Measurements from ENCODE around the gene STPG4.
A peak's percentile ranks its signal among the peaks of the same experiment; 100 is the strongest.

The STPG4 gene

DNA sequence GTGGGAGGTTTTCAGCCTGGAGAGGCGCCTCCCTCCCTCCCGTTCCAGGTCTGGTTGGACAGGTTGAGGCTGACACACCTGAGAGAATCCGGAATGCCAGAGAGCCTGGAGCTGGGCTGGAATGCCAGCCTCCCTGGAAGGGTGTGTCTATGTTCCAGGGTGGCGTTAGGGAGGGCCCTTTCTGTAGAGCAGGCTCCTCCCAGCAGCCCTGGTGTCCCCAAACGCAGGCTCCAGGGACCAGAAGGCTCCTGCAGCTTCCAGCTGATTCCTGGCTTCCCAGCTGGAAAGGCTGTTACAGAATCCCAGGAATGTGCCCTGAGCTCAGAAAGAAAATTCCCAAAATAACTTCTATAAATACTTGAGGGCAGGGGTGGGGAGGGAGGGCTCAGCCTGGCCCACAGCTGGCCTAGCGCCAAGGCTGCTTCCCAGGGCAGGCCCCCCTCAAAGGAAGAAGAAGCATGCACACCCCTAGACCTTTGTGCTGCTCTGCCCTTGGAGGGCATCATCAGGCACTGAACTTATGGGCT is 85.4 kb downstream of the STPG4 start:
- DNase-seq = no peak

DNA sequence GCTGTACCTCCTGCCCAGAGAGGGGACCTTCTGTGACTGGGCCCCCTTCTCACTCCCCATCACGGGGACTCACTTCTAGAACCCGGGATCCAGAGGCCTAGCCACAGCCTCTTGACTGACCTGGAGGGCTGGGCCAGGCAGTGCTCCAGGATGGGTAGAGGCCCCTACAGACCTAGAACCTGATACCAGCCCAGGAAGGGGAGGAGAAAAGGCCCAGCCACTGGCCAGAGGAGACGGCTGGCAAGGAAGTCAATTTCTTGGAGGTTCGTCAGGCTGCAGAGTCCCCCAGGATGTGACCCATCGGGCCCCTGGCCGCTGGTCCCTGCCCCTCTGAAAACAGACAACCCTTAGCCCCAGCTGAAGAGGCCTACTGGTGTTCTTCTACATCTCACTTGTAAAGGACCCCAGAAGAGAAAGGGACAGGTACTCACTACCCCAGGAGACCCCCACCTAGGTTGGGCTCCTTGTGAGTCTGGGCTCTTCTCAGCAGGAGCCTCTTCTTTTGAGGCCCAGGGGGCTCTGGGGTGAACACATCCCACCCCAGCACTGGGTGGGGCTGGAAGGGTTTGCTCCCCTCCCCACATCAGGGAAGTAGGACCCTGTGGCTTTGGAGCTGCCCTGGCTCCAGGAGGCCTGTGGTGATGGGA is 86.0 kb downstream of the STPG4 start:
- no peak for DNase-seq

GRCh38 chr2:47067788-47068407 is 87.2 kb downstream of the STPG4 start:
- DNase-seq = no peak

DNA sequence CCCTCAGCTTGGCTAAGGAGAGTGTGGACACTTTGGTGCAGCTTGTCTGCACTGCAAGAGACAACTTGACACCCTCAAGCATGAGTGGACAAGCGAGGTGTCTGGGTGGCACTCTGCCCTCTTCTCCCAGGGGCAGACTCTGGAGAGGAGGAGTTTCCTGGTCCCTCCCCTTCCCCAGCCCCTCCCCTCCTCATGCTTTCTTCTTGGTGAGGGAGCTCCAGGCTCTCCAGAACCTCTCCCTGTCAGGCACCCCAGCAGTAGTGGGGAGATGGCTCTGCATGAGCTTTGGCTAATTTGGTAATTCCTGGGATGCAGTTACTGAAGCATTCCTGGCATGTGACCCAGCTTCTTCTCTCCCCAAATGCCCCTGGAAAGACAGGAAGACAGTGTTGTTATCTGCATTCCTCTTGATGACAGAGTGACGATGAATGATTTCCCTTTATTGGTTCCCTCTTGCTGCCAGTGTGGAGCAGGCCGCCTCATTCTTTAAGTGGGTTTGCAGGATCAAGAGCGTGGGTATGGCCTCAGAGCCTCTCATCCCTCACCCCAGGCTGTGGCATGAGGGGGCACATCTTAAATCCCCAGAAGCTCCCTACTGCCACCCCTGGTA is 89.2 kb downstream of the STPG4 start:
- no peak for DNase-seq

- no peak for DNase-seq
These were observed 89.8 kb downstream of the STPG4 start for GRCh38 chr2:47065343-47065742.

- DNase-seq = no peak
These were observed 91.0 kb downstream of the STPG4 start for GRCh38 chr2:47064106-47064505.

GRCh38 chr2:47063538-47063930 is 91.6 kb downstream of the STPG4 start:
- DNase-seq = no peak

- no peak for DNase-seq
These were observed 92.2 kb downstream of the STPG4 start for GRCh38 chr2:47062681-47063537.

DNA sequence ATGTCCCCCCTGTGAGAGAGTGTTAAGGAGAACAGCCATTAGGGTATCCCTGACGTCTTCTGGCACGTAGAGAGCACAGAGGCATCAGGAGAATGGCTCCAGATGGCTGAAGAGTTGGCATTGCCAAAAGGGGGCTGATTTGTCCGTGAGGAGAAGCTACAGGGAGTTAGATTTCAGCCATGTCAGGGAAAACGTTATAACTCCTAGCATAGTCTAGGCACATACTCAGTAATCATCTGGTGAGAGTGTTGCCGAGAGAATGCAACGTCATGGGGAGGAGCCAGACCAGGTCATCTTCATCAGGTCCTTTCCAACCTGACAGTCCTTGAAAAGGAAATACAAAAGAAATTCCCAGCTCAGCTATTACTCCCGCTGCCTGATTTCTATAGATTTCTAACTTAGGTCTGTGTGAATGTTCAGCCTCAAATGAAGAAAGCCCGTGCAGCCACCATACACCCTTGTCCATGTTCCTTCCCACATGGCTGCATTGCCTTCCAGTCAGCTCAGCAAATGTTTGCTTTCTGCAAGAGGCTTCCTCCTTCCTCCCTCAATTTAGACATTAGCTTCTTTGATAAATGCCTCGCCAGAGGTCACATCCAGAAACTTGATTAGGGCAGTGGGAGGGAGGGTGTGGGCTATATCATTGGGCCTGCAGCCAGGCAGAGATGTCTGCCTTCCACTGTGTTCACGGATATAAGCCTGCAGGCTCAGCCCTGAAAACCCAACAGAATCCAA is 93.0 kb downstream of the STPG4 start:
- no peak for DNase-seq

DNA sequence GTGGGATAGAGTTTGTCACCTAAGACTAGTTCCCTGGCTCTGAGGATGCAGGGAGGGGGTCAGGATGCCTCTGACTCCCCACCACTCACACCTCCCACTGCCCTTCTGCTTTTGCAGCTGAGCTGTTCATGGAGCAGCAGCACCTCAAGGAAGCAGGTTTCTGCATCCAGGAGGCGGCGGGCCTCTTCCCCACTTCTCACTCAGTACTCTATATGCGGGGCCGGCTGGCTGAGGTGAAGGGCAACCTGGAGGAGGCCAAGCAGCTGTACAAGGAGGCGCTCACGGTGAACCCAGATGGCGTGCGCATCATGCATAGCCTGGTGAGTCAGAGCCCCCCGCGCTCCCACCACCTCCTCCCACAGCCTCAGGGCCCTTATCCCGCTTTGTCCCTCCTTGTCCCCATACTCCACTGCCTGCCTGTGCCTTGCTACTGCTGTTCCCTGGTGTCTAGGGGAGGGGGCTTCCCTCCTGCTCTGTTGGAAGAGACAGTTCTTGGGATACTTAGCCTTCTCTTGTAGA is 94.4 kb downstream of the STPG4 start:
- no peak for DNase-seq

DNA sequence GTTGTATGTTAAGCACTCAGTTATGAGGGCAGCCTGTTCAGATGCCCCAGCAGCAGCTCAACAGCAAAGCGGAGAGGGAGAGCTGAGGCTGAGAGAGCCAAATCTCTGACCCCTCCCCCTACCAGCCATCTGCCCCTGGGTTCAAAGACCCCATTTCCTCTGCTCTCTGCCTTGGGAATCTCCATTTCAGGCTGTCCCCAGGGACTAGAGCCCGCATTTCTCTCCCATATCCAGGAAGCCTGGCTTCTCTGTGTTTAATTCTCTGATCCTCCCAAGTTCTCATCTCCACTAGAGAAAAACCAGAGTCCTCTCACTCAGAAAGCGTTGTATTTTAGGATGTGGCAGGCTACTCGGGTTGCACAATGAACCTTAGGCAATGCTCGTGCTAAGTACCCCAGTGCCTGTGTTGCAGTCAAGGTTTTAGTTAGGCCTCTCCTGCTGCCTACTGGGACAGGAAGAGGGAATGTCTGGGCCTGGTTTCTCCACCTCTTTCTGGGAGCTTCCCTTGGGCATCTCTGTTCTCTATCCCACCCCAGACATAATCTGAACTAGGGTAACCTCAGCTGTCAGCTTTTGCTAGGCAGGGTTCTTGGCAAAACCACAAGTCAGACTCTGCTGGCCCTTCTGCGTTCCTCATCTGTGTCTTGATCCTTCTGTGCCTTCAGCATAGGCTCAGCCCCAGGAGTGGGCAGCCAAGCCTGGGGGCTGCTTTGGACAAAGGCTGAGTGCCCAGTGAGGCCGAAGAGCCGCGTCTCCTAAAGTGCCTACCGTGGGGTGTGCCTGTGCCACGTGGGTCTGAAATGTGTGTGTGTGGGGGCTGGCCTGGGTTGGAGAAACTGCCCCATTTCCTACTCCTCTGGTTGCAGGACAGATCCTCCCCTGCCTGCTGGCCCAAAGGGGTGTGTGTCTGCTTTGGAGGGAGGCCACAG is 96.8 kb downstream of the STPG4 start:
- DNase-seq = peak; percentile 78 to 82

- no peak for DNase-seq
These were observed 97.5 kb downstream of the STPG4 start for GRCh38 chr2:47057687-47058002.

DNA sequence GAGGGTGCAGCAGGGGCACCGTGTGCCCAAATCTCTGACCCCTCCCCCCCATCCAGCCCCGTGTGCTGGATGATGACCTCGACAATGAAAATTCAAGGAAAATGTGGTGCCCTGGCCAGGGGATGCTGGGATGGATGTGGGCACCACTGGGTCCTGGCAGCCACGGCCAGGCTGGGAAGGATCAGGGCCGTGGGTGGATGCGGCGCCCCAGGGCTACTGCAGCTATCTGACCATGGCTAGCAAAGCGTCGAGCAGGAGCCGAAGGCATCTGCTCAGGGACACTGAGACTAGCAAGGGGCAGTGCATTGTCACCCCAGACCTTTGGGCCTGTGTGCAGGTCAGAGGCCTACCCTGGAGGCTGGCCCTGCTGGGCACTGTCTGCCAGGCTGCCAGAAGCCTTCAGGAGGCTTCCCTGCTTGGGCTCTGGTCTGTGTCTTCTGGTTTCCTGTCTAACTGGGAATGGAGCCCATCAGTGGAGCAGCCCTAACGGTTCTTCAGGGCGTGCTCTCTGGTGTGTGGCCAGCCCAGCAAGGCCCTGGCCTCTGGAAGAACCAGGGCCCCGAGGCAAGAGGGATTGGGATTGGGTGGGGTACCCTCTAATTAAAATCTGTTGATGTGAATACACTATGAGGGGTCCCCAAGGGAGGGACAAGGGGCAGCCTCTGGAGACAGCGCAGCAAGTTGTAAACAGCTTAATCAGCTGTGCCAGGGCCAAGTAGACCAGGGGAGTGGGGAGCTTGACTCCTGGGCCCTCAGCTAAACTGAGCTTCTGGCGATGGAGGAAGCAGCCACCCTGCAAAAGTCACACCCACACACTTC is 98.0 kb downstream of the STPG4 start:
- peak; percentile 86 to 90 for DNase-seq

DNA sequence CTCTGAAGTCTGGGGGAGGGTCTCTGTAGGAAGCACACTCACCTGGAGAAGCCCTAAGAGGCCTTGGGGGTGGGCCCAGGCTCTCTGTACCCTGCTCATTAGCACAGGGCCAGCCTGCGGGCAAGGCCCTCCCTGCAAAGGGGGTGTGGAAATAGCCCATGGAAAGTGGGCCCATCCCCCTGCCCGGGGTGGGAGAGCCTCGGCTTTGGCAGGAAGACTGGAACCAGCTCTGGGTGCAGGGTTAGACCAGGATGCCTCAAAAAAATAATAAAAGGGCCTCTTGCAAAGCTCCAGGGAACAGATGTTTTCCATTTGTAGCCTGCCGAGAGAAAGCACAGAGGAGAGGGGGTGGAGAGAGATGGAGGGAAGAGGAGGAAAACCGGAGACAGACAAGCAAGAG is 98.7 kb downstream of the STPG4 start:
- no peak for DNase-seq

DNA sequence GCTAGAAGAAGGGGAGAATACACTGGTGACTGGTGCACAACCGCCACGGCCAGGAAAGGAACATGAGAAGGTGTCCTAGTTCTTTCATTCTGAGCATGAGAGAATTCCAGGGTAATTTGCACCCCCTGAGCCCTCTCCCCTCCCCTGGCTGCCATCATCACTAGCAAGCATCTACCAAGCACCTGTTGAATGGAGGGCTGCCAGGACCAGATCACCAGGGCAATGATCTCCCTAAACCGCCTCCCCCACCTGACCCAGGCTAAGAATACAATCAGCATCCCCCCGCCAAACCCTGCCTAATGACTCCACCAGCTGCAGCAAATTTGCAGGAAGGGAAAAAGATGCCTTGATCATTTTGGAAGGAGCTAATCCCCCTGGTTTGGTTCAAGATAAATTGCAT is 100.2 kb downstream of the STPG4 start:
- DNase-seq = no peak

DNA sequence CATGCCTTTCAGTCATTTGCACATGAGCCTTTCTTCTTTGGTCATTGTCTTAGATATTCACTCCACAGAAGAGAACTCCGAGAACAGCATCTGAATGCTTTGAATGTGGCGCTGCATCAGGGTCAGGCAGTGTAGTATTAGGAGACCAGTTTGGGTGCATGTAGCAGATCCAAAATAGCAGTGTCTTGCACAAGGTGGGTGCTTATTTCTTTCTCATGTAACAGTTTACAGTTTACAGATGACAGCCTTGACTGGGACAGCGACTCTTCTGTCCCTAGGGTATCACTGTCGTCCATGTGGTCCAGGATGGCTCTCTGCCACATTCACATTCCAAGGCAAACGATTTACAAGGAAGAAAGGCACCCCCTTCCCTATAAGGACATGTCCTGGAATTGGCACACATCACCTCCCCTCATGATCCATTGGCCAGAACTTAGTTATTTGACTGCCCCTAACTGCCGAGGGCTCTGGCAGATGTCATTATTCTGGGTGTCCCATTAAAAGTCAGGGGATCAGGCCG is 101.0 kb downstream of the STPG4 start:
- no peak for DNase-seq

- no peak for DNase-seq
These were observed 102.3 kb downstream of the STPG4 start for GRCh38 chr2:47052847-47053246.

- no peak for DNase-seq
These were observed 103.5 kb downstream of the STPG4 start for GRCh38 chr2:47051562-47051961.

GRCh38 chr2:47050762-47051161 is 104.3 kb downstream of the STPG4 start:
- no peak for DNase-seq
